Nephron (organoid): ENCODE measurements around the gene TMCO2.

Experiments
- H3K27ac Mint-ChIP-seq, 3 experiments: 2 replicates each; pipeline ENCODE4 v1.8.0; 2020; ENCODE audit warnings: mixed read lengths in 3 of 3, mild to moderate bottlenecking in 2 of 3, moderate library complexity in 1 of 3
- H3K27me3 Mint-ChIP-seq: 2 replicates; pipeline ENCODE4 v1.8.0; 2021; ENCODE audit warnings: low read depth, mild to moderate bottlenecking, moderate library complexity, mixed read lengths
- H3K36me3 Mint-ChIP-seq: 2 replicates; pipeline ENCODE4 v1.8.0; 2020; ENCODE audit warnings: low read depth, mixed read lengths
- H3K4me1 Mint-ChIP-seq: 2 replicates; pipeline ENCODE4 v1.8.0; 2020; ENCODE audit warnings: mixed read lengths
- H3K4me3 Mint-ChIP-seq, 3 experiments: 2 replicates each; pipeline ENCODE4 v1.8.0; 2020; ENCODE audit warnings: mild to moderate bottlenecking in 3 of 3, mixed read lengths in 3 of 3, moderate library complexity in 2 of 3
- H3K9me3 Mint-ChIP-seq: 2 replicates; pipeline ENCODE4 v1.8.0; 2020; ENCODE audit warnings: mixed read lengths
- CTCF ChIP-seq, 3 experiments: fragments of 200-600 bp; sonication (generic); IDR thresholded peaks; one replicate each; pipeline ENCODE4 v1.5.0; 2021; ENCODE audit warnings: antibody characterized with exemption in 3 of 3; ENCODE audit not compliant: unreplicated experiment in 3 of 3

TMCO2 gene

GRCh38 chr1:40301066-40301465 lies 53.3 kb downstream of the TMCO2 start:
- H3K36me3 Mint-ChIP-seq: no peaks in the 10 kb centered on the region
- no peaks in the 10 kb centered on the region for H3K9me3 Mint-ChIP-seq
- no peaks in the 10 kb centered on the region for H3K4me1 Mint-ChIP-seq
- no peak overlapping the region for H3K4me3 Mint-ChIP-seq
- no peaks in the 10 kb centered on the region for H3K27me3 Mint-ChIP-seq
- no peak for TF ChIP-seq CTCF (IDR thresholded peaks at IDR 0.05; ENCODE audit: unreplicated experiment in 3 of 3)
- H3K27ac Mint-ChIP-seq: no peak overlapping the region
